ENCODE data around the gene TMEM132E. TPM values are rescaled to one million over a fixed set of nuclear protein-coding genes. Genes with fewer than 3 reads are reported as not detected.

TMEM132E gene
- total and polyA plus RNA-seq, 2 of the 8 experiments (the other 6 are each of a cell fraction or from before 2014, with no cell fraction given) = 0.45 to 0.60 TPM

- H2BK12ac ChIP-seq (ENCODE audit: low read depth, low read length) = peak overlapping the region; percentile 60; the same call in 1 of the 2 replicates
- H2BK15ac ChIP-seq (ENCODE audit: low read length) = peak overlapping the region; percentile 7
- H3K23ac ChIP-seq (ENCODE audit: insufficient read length) = no peak overlapping the region
- no peak overlapping the region for H3K27ac ChIP-seq (ENCODE audit: low read depth, low read length)
- peak overlapping the region; percentile 63 for H4K8ac ChIP-seq (ENCODE audit: extremely low read depth, insufficient read depth, low read length)
- H3K56ac ChIP-seq (replicated peaks; ENCODE audit: insufficient read length, low read depth, low read length) = no peak overlapping the region
- 0 out of 2 replicates have a peak overlapping the region, but pooled peaks have one; percentile 3 for H2AFZ ChIP-seq (ENCODE audit: low read length)
- 63% methylated on average over 11 of the region's 19 CpGs; no CpG with 5 or more reads in 1 of the 2 experiments for WGBS, 2 experiments (ENCODE audit: extremely low coverage in 1 of 2, insufficient coverage in 1 of 2, insufficient read length in 1 of 2, insufficient replicate concordance in 2 of 2, low coverage in 1 of 2, low lambda C conversion rate in 2 of 2, missing lambda C conversion rate in 1 of 2)
- no peaks in the 10 kb centered on the region for H3K36me3 ChIP-seq (ENCODE audit: control insufficient read depth in 2 of 4, insufficient read depth in 4 of 4, low read length in 3 of 4)
- 0 out of 2 replicates have a peak overlapping the region, but pooled peaks have one; percentile 25 for H2AK5ac ChIP-seq (ENCODE audit: low read depth, low read length)
- no peak overlapping the region for H3K4ac ChIP-seq (replicated peaks; ENCODE audit: insufficient read length, low read depth, low read length)
- H2BK5ac ChIP-seq (ENCODE audit: low read depth, low read length) = no peak overlapping the region
- peak overlapping the region; percentile 20 for H3K14ac ChIP-seq (ENCODE audit: insufficient read length)
- H3K23me2 ChIP-seq (ENCODE audit: low read depth, low read length) = no peaks in the 10 kb centered on the region; the same call in 1 of the 2 replicates
- H3K18ac ChIP-seq (ENCODE audit: extremely low read depth, low read length) = peak overlapping the region; percentile 52
- no peaks in the 10 kb centered on the region for H3K79me1 ChIP-seq (ENCODE audit: low read depth, low read length)
- H3K27me3 ChIP-seq (replicated peaks in 1 of 4; ENCODE audit: control insufficient read depth in 3 of 4, extremely low read depth in 1 of 4, insufficient read depth in 3 of 4, low read length in 3 of 4) = peaks cover 0 to 7% (median 2%) of the 10 kb centered on the region in 4 experiments; a peak in 4 of 7 replicates
- H3K4me3 ChIP-seq (ENCODE audit: extremely low read depth in 1 of 4, insufficient read depth in 2 of 4, low read depth in 3 of 4, low read length in 4 of 4) = no peak overlapping the region
- peak overlapping the region; percentile 57 for H4K91ac ChIP-seq (replicated peaks; ENCODE audit: insufficient read length, low read length)
- no peaks in the 10 kb centered on the region for H4K20me1 ChIP-seq (replicated peaks in 1 of 2; ENCODE audit: control insufficient read depth in 1 of 2, insufficient read depth in 2 of 2, low read length in 2 of 2)
- DNase-seq (ENCODE audit: low read depth in 1 of 2, low spot score in 2 of 2) (peak in 1 of 2 experiments; percentile 54), FAIRE-seq (no peak)
- peak overlapping the region in 1 of 4 experiments; percentile 10; a peak in 1 of 7 replicates for H3K9ac ChIP-seq (replicated peaks in 1 of 4; ENCODE audit: extremely low read depth in 1 of 4, low read depth in 3 of 4, low read length in 3 of 4)
- H2BK20ac ChIP-seq (ENCODE audit: low read length) = peak overlapping the region; percentile 73; the same call in 1 of the 2 replicates
- no peak overlapping the region for H4K5ac ChIP-seq (ENCODE audit: insufficient read length, low read depth, low read length)
- no peaks in the 10 kb centered on the region for H3K9me3 ChIP-seq (ENCODE audit: insufficient read depth in 2 of 2, low read depth in 1 of 2, low read length in 1 of 2)
- H3K4me1 ChIP-seq (replicated peaks in 1 of 4; ENCODE audit: control insufficient read depth in 3 of 4, insufficient read depth in 4 of 4, low read length in 3 of 4) = peaks cover 25 to 56% (median 42%) of the 10 kb centered on the region in 4 experiments
- H2BK120ac ChIP-seq (replicated peaks; ENCODE audit: low read depth, low read length) = no peak overlapping the region
- TF ChIP-seq EGR1 (IDR thresholded peaks at IDR 0.05; ENCODE audit: borderline replicate concordance, low read depth, low read length) = no peak
- no peak for TF ChIP-seq BACH1 (IDR thresholded peaks at IDR 0.05; ENCODE audit: low read length)
- TF ChIP-seq CHD1 (IDR thresholded peaks at IDR 0.05; ENCODE audit: low read depth, low read length) = no peak
- TF ChIP-seq RNF2 (IDR thresholded peaks at IDR 0.05; ENCODE audit: borderline replicate concordance, low read depth, low read length, missing control alignments, poor library complexity, severe bottlenecking) = no peak
- 0 out of 2 replicates have a peak, but pooled peaks have one; percentile 10 for TF ChIP-seq KDM1A (IDR thresholded peaks at IDR 0.05; ENCODE audit: borderline replicate concordance, low read length)
- ChIA-PET POLR2A (ENCODE audit: partially characterized antibody) (interaction anchor here (1.5 kb wide), 1 partner anchor 34 kb away, joined by 3 read pairs; the partner anchor contains the start of gene TMEM132E), CTCF (ENCODE audit: partially characterized antibody) (interaction anchor here (0.6 to 2.7 kb wide), 17 partner anchors 8 to 240 kb away, joined by 3 to 10 read pairs (median 4); no protein-coding TSS in a partner anchor)
- peak overlapping the region; percentile 13 to 25; a peak in 3 of 4 replicates for H3K4me2 ChIP-seq (ENCODE audit: insufficient read depth in 1 of 2, low read depth in 2 of 2, low read length in 2 of 2)
- no peaks in the 10 kb centered on the region for H3K79me2 ChIP-seq (ENCODE audit: control insufficient read depth in 1 of 2, insufficient read depth in 2 of 2, low read length in 2 of 2)
Measured at GRCh38 chr17:34613064-34614019, 34.0 kb downstream of the TMEM132E start.

Data from H1 (cell line).